SW 1271 (cell line): ENCODE results near the gene ZNF217.

Experiments used
- DNase-seq, 2 experiments: peaks; one replicate each; lab custom pipeline; 2025; lab: John Stamatoyannopoulos, UW

ZNF217 gene

GRCh38 chr20:53582574-53583351, 10.9 kb downstream of the ZNF217 start:
- DNase-seq = peak; percentile 62 to 87

GRCh38 chr20:53582251-53582570, 11.4 kb downstream of the ZNF217 start:
- peak in 1 of 2 experiments; percentile 74 for DNase-seq

- peak in 1 of 2 experiments; percentile 55 for DNase-seq
Measured at GRCh38 chr20:53581444-53582250, 12.0 kb downstream of the ZNF217 start.

GRCh38 chr20:53580376-53581111, 13.1 kb downstream of the ZNF217 start:
- peak in 1 of 2 experiments; percentile 66 for DNase-seq

- peak; percentile 22 to 83 for DNase-seq
Measured at GRCh38 chr20:53579581-53580375, 13.9 kb downstream of the ZNF217 start.

GRCh38 chr20:53579266-53579580, 14.4 kb downstream of the ZNF217 start:
- no peak for DNase-seq

GRCh38 chr20:53578492-53579222, 15.0 kb downstream of the ZNF217 start:
- DNase-seq = peak; percentile 67 to 93

GRCh38 chr20:53576586-53577318, 16.9 kb downstream of the ZNF217 start:
- no peak for DNase-seq

- no peak for DNase-seq
Measured at GRCh38 chr20:53576195-53576580, 17.5 kb downstream of the ZNF217 start.

- DNase-seq = no peak
Measured at GRCh38 chr20:53575481-53576194, 18.0 kb downstream of the ZNF217 start.

- DNase-seq = no peak
Measured at GRCh38 chr20:53574819-53575218, 18.8 kb downstream of the ZNF217 start.

- DNase-seq = no peak
Measured at GRCh38 chr20:53574259-53574789, 19.3 kb downstream of the ZNF217 start.

GRCh38 chr20:53571555-53572286, 21.9 kb downstream of the ZNF217 start:
- DNase-seq = no peak

GRCh38 chr20:53570446-53571276, 23.0 kb downstream of the ZNF217 start:
- no peak for DNase-seq

- DNase-seq = no peak
Measured at GRCh38 chr20:53569606-53570307, 23.9 kb downstream of the ZNF217 start.

GRCh38 chr20:53569005-53569404, 24.6 kb downstream of the ZNF217 start:
- no peak for DNase-seq

- DNase-seq = no peak
Measured at GRCh38 chr20:53568351-53568750, 25.3 kb downstream of the ZNF217 start.
